Stromal cell of bone marrow (primary cell): ENCODE results near the gene WTAP.
"Not testable (repeated sequence)": the region's sequence is repeated elsewhere in the genome, so short reads cannot be mapped to it uniquely, and the experiment has no call there.

Experiments used
- DNase-seq: peaks from one replicate; pipeline ENCODE4 v3.0.0-alpha.2; 2012; ENCODE audit warnings: low read depth

WTAP gene

GRCh38 chr6:159761873-159762680 lies 34.8 kb downstream of the WTAP start, which contains the start of gene ACAT2:
ACAT2 (plus strand) TSS chr6:159762045; CDS start chr6:159762088, 43 bp downstream.
- DNase-seq = peak; percentile 93

- no peak for DNase-seq
Observed at GRCh38 chr6:159762681-159763293, 35.5 kb downstream of the WTAP start.

GRCh38 chr6:159766906-159767305 lies 39.6 kb downstream of the WTAP start:
- no peak for DNase-seq

- DNase-seq = no peak
Observed at GRCh38 chr6:159769470-159769869, 42.2 kb downstream of the WTAP start.

- DNase-seq = no peak
Observed at GRCh38 chr6:159772196-159772595, 44.9 kb downstream of the WTAP start.

- no peak for DNase-seq
Observed at GRCh38 chr6:159777240-159777904, 50.1 kb downstream of the WTAP start.

GRCh38 chr6:159778131-159778530 lies 50.8 kb downstream of the WTAP start:
- DNase-seq = no peak

GRCh38 chr6:159778542-159779103 lies 51.3 kb downstream of the WTAP start:
- no peak for DNase-seq

- DNase-seq = no peak
Observed at GRCh38 chr6:159788276-159788675, 61.0 kb downstream of the WTAP start.

- DNase-seq = peak; percentile 4
Observed at GRCh38 chr6:159788753-159789376, 61.6 kb downstream of the WTAP start.

GRCh38 chr6:159789377-159790148 lies 62.3 kb downstream of the WTAP start, which contains the start of gene TCP1:
TCP1 (minus strand) TSS chr6:159789602; CDS start chr6:159789468, 134 bp downstream.
- DNase-seq = peak; percentile 100

GRCh38 chr6:159790149-159790955 lies 63.0 kb downstream of the WTAP start, which contains the start of gene MRPL18:
MRPL18 (plus strand) TSS chr6:159790467; CDS start chr6:159790588, 121 bp downstream.
- DNase-seq = peak; percentile 97

- no peak for DNase-seq
Observed at GRCh38 chr6:159790956-159791598, 63.8 kb downstream of the WTAP start.

GRCh38 chr6:159794976-159795375 lies 67.7 kb downstream of the WTAP start:
- not testable (repeated sequence) for DNase-seq

GRCh38 chr6:159797554-159797953 lies 70.2 kb downstream of the WTAP start:
- DNase-seq = no peak

GRCh38 chr6:159800141-159800865 lies 73.0 kb downstream of the WTAP start, which contains the start of gene PNLDC1:
PNLDC1 (plus strand) TSS chr6:159800276; CDS start chr6:159800308, 32 bp downstream.
- no peak for DNase-seq

- DNase-seq = no peak
Observed at GRCh38 chr6:159801935-159802334, 74.6 kb downstream of the WTAP start.

GRCh38 chr6:159804504-159804903 lies 77.2 kb downstream of the WTAP start:
- no peak for DNase-seq
